ENCODE data around the gene KL. TPM values are rescaled to one million over a fixed set of nuclear protein-coding genes. Genes with fewer than 3 reads are reported as not detected.

KL gene
- total RNA-seq, 1 experiment from 2014 or later = not detected

DNA sequence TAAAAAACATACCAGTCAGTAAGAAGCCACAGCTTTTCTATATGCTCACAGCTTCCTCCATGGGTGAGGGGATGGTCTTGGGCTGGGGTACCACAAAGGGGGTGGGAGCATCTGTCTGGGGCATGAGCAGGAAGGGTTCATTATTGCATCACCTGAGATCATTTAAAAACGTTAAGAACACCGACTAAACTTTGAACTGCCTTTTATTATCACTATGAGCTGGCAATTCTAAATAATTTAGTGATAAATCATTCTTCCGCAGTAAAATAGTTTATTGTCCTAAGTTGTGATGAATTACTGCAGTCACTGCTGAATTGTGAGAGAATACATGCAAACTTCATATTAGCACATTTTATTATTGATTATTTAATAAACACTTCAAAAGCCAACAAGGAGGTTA lies 71.6 kb downstream of the KL start:
- peaks cover 29% of the 10 kb centered on the region for H3K4me1 Mint-ChIP-seq
- DNase-seq (ENCODE audit: low spot score) = no peak
- TF ChIP-seq TEAD4 (CRISPR knock-in tag; IDR thresholded peaks at IDR 0.05) = no peak
- H3K27ac Mint-ChIP-seq = no peak overlapping the region
- CTCF ChIA-PET = interaction anchor here (1.6 kb wide), 1 partner anchor 22 kb away, joined by 3 read pairs; no protein-coding TSS in a partner anchor
- no peaks in the 10 kb centered on the region for H3K27me3 Mint-ChIP-seq (ENCODE audit: low read depth)
- H3K36me3 Mint-ChIP-seq = no peaks in the 10 kb centered on the region
- H3K4me3 Mint-ChIP-seq = no peak overlapping the region
- H3K9me3 Mint-ChIP-seq = 0 out of 2 replicates have a peak, but pooled peaks cover 3% of the 10 kb centered on the region
- no peak for ATAC-seq
- POLR2A ChIA-PET = no interaction called here

DNA sequence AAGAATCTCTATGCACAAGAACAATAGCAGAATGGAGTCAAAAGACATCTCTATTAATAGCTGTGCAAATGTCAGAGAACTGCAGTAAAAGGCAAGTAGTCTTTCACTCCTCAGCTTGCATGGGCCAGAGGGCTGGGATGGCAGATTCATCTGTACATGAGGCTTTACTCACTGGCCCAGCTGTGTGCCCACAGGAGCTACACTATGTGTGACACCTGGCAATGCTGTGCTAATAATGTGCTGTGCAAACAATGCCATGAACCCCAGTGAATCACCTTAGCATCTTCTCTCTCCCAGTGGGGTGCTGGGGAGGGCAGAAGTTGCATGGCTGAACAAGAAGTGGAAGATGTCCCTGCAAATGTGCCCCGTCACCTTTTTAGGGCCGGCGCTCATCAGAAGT lies 73.1 kb downstream of the KL start:
- ChIA-PET POLR2A (no interaction called here), CTCF (no interaction called here)
- peaks cover 17% of the 10 kb centered on the region for H3K9me3 Mint-ChIP-seq

More for the DNA sequence above, 73.1 kb downstream of the KL start:
- Mint-ChIP-seq H3K27me3 (ENCODE audit: low read depth) (no peaks in the 10 kb centered on the region), H3K4me1 (peaks cover 30% of the 10 kb centered on the region), H3K4me3 (no peak overlapping the region), H3K27ac (no peak overlapping the region), H3K36me3 (no peaks in the 10 kb centered on the region)
- DNase-seq (ENCODE audit: low spot score) = no peak
- no peak for ATAC-seq
- TF ChIP-seq JAZF1 (CRISPR knock-in tag; IDR thresholded peaks at IDR 0.05) = no peak
- TF ChIP-seq ETV6 (CRISPR knock-in tag; IDR thresholded peaks at IDR 0.05) = no peak
- TF ChIP-seq, protein P1, sequence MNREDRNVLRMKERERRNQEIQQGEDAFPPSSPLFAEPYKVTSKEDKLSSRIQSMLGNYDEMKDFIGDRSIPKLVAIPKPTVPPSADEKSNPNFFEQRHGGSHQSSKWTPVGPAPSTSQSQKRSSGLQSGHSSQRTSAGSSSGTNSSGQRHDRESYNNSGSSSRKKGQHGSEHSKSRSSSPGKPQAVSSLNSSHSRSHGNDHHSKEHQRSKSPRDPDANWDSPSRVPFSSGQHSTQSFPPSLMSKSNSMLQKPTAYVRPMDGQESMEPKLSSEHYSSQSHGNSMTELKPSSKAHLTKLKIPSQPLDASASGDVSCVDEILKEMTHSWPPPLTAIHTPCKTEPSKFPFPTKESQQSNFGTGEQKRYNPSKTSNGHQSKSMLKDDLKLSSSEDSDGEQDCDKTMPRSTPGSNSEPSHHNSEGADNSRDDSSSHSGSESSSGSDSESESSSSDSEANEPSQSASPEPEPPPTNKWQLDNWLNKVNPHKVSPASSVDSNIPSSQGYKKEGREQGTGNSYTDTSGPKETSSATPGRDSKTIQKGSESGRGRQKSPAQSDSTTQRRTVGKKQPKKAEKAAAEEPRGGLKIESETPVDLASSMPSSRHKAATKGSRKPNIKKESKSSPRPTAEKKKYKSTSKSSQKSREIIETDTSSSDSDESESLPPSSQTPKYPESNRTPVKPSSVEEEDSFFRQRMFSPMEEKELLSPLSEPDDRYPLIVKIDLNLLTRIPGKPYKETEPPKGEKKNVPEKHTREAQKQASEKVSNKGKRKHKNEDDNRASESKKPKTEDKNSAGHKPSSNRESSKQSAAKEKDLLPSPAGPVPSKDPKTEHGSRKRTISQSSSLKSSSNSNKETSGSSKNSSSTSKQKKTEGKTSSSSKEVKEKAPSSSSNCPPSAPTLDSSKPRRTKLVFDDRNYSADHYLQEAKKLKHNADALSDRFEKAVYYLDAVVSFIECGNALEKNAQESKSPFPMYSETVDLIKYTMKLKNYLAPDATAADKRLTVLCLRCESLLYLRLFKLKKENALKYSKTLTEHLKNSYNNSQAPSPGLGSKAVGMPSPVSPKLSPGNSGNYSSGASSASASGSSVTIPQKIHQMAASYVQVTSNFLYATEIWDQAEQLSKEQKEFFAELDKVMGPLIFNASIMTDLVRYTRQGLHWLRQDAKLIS (CRISPR knock-in tag; IDR thresholded peaks at IDR 0.05; ENCODE audit: borderline replicate concordance) = no peak
- TF ChIP-seq ZNF121 (CRISPR knock-in tag; IDR thresholded peaks at IDR 0.05) = no peak
- no peak for TF ChIP-seq NR3C1 (CRISPR knock-in tag; conservative IDR thresholded peaks at IDR 0.05; ENCODE audit: low read depth)
- TF ChIP-seq ZNF671 (CRISPR knock-in tag; IDR thresholded peaks at IDR 0.05) = no peak
- TF ChIP-seq, protein P2, sequence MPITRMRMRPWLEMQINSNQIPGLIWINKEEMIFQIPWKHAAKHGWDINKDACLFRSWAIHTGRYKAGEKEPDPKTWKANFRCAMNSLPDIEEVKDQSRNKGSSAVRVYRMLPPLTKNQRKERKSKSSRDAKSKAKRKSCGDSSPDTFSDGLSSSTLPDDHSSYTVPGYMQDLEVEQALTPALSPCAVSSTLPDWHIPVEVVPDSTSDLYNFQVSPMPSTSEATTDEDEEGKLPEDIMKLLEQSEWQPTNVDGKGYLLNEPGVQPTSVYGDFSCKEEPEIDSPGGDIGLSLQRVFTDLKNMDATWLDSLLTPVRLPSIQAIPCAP (CRISPR knock-in tag; IDR thresholded peaks at IDR 0.05) = no peak
- no peak for TF ChIP-seq ZNF423 (CRISPR knock-in tag; IDR thresholded peaks at IDR 0.05)
- TF ChIP-seq SMAD3 (CRISPR knock-in tag; IDR thresholded peaks at IDR 0.05; ENCODE audit: borderline replicate concordance) = no peak
- TF ChIP-seq, protein P3, sequence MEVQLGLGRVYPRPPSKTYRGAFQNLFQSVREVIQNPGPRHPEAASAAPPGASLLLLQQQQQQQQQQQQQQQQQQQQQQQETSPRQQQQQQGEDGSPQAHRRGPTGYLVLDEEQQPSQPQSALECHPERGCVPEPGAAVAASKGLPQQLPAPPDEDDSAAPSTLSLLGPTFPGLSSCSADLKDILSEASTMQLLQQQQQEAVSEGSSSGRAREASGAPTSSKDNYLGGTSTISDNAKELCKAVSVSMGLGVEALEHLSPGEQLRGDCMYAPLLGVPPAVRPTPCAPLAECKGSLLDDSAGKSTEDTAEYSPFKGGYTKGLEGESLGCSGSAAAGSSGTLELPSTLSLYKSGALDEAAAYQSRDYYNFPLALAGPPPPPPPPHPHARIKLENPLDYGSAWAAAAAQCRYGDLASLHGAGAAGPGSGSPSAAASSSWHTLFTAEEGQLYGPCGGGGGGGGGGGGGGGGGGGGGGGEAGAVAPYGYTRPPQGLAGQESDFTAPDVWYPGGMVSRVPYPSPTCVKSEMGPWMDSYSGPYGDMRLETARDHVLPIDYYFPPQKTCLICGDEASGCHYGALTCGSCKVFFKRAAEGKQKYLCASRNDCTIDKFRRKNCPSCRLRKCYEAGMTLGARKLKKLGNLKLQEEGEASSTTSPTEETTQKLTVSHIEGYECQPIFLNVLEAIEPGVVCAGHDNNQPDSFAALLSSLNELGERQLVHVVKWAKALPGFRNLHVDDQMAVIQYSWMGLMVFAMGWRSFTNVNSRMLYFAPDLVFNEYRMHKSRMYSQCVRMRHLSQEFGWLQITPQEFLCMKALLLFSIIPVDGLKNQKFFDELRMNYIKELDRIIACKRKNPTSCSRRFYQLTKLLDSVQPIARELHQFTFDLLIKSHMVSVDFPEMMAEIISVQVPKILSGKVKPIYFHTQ (CRISPR knock-in tag; IDR thresholded peaks at IDR 0.05) = no peak
- TF ChIP-seq, protein P4, sequence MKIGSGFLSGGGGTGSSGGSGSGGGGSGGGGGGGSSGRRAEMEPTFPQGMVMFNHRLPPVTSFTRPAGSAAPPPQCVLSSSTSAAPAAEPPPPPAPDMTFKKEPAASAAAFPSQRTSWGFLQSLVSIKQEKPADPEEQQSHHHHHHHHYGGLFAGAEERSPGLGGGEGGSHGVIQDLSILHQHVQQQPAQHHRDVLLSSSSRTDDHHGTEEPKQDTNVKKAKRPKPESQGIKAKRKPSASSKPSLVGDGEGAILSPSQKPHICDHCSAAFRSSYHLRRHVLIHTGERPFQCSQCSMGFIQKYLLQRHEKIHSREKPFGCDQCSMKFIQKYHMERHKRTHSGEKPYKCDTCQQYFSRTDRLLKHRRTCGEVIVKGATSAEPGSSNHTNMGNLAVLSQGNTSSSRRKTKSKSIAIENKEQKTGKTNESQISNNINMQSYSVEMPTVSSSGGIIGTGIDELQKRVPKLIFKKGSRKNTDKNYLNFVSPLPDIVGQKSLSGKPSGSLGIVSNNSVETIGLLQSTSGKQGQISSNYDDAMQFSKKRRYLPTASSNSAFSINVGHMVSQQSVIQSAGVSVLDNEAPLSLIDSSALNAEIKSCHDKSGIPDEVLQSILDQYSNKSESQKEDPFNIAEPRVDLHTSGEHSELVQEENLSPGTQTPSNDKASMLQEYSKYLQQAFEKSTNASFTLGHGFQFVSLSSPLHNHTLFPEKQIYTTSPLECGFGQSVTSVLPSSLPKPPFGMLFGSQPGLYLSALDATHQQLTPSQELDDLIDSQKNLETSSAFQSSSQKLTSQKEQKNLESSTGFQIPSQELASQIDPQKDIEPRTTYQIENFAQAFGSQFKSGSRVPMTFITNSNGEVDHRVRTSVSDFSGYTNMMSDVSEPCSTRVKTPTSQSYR (CRISPR knock-in tag; IDR thresholded peaks at IDR 0.05) = no peak
